ENCODE data around the gene RGS7. TPM values are rescaled to one million over a fixed set of nuclear protein-coding genes. Genes with fewer than 3 reads are reported as not detected.

The RGS7 gene
- polyA plus RNA-seq, 1 donor (not counting 4 experiments of a cell fraction or from before 2014, with no cell fraction given), result not detected

DNA sequence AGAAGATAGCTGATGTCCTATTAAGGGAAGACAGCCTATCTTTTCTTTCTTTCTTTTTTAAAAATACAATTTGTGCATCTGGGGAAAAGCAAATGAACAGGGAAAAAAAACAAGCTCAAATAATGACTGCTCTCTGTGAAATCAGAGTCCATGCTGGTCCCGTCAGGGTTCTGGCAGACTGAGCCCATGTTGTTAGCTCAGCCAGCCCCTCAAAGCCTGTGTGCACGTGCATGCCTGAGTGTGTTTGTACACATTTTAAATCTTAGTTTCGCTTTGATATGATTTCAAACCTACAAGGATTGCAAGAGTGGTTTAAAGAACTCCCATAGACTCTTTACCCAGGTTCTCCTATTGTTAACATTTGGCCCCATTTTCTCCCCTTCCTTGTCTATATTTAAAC, 513.2 kb downstream of the RGS7 start:
- no peak for TF ChIP-seq EZH2 (IDR thresholded peaks at IDR 0.05; ENCODE audit: low read length)
- FAIRE-seq, result no peak
- DNase-seq (ENCODE audit: low read depth, low spot score), result no peak
- Histone ChIP-seq H3K4me2 (ENCODE audit: control insufficient read depth, extremely low read depth, insufficient read depth, low read depth, low read length) (no peak overlapping the region), H2AFZ (ENCODE audit: control insufficient read depth, low read length) (no peak overlapping the region), H3K4me3 (ENCODE audit: control insufficient read depth in 2 of 3, extremely low read depth in 1 of 3, insufficient read depth in 2 of 3, low read depth in 1 of 3, low read length in 3 of 3) (no peak overlapping the region), H3K36me3 (ENCODE audit: control insufficient read depth in 2 of 2, extremely low read depth in 1 of 2, insufficient read depth in 2 of 2, low read length in 2 of 2) (no peaks in the 10 kb centered on the region), H3K27ac (ENCODE audit: control insufficient read depth, insufficient read depth, low read length) (no peak overlapping the region), H3K79me2 (ENCODE audit: control insufficient read depth, insufficient read depth, low read length) (no peaks in the 10 kb centered on the region), H3K9me1 (ENCODE audit: control insufficient read depth, extremely low read depth, insufficient read depth, low read length) (no peaks in the 10 kb centered on the region), H4K20me1 (ENCODE audit: control insufficient read depth, extremely low read depth, insufficient read depth, low read length) (no peaks in the 10 kb centered on the region), H3K9me3 (ENCODE audit: control insufficient read depth, low read depth, low read length) (no peaks in the 10 kb centered on the region), H3K4me1 (ENCODE audit: control insufficient read depth, extremely low read depth, insufficient read depth, low read length) (no peaks in the 10 kb centered on the region), H3K9ac (ENCODE audit: control insufficient read depth, extremely low read depth, insufficient read depth, low read length) (no peak overlapping the region), H3K27me3 (ENCODE audit: control insufficient read depth, extremely low read depth, insufficient read depth, low read length) (no peaks in the 10 kb centered on the region)
- dilution Hi-C loops (cut with MboI; ENCODE audit: extremely low pct_ligation_motif_present, low sequenced_read_pairs), result no loop called here

DNA sequence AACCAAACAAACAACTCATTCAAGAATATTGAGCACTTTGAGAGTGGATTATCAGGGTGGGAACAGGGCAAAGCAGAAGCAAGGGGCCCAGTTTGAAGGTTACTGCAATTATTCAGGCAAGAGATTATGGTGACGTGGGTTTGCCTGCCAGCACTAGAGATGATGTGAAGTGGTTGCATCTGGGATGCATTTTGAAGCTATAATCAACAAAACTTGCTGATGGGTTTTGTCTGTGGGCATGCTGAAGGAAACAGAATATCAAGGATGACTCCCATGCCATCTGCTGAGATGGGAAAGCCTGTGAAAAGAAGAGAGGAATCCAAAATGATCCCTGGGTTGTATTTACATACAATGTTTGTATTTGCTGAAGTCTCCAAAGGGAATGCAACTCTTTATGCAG, 520.7 kb downstream of the RGS7 start:
- H3K4me3 ChIP-seq (ENCODE audit: control insufficient read depth in 2 of 3, extremely low read depth in 1 of 3, insufficient read depth in 2 of 3, low read depth in 1 of 3, low read length in 3 of 3), result no peak overlapping the region

More for the DNA sequence above, 520.7 kb downstream of the RGS7 start:
- Histone ChIP-seq H3K9me3 (ENCODE audit: control insufficient read depth, low read depth, low read length) (no peaks in the 10 kb centered on the region), H3K4me1 (ENCODE audit: control insufficient read depth, extremely low read depth, insufficient read depth, low read length) (no peaks in the 10 kb centered on the region), H3K9ac (ENCODE audit: control insufficient read depth, extremely low read depth, insufficient read depth, low read length) (no peak overlapping the region), H3K27ac (ENCODE audit: control insufficient read depth, insufficient read depth, low read length) (no peak overlapping the region), H2AFZ (ENCODE audit: control insufficient read depth, low read length) (no peak overlapping the region), H3K27me3 (ENCODE audit: control insufficient read depth, extremely low read depth, insufficient read depth, low read length) (no peaks in the 10 kb centered on the region), H4K20me1 (ENCODE audit: control insufficient read depth, extremely low read depth, insufficient read depth, low read length) (no peaks in the 10 kb centered on the region), H3K36me3 (ENCODE audit: control insufficient read depth in 2 of 2, extremely low read depth in 1 of 2, insufficient read depth in 2 of 2, low read length in 2 of 2) (no peaks in the 10 kb centered on the region), H3K79me2 (ENCODE audit: control insufficient read depth, insufficient read depth, low read length) (no peaks in the 10 kb centered on the region), H3K4me2 (ENCODE audit: control insufficient read depth, extremely low read depth, insufficient read depth, low read depth, low read length) (no peak overlapping the region), H3K9me1 (ENCODE audit: control insufficient read depth, extremely low read depth, insufficient read depth, low read length) (no peaks in the 10 kb centered on the region)
- DNase-seq (ENCODE audit: low read depth, low spot score) (no peak), FAIRE-seq (no peak)
- TF ChIP-seq EZH2 (IDR thresholded peaks at IDR 0.05; ENCODE audit: low read length) (no peak), CTCF (optimal IDR thresholded peaks at IDR 0.05 in 1 of 3, IDR thresholded peaks at IDR 0.05 in 1 of 3, conservative IDR thresholded peaks at IDR 0.05 in 1 of 3; ENCODE audit: extremely low read depth in 1 of 3, insufficient read depth in 2 of 3, low read length in 3 of 3) (no peak)
- dilution Hi-C loops (cut with MboI; ENCODE audit: extremely low pct_ligation_motif_present, low sequenced_read_pairs), result no loop called here

Measured in keratinocyte (primary cell).